CD4-positive, CD25-positive, alpha-beta regulatory T cell (primary cell): Measurements from ENCODE around the gene AATF. TPM values are rescaled to one million over a fixed set of nuclear protein-coding genes. Genes with fewer than 3 reads are reported as not detected.

Experiments used
- ATAC-seq, 2 donors: fragments of 150-1000 bp; cut with Tn5 transposase; one replicate each; pipeline ENCODE4 v1.10.0; 2021; ENCODE audit warnings: low read depth in 2 of 2, moderate number of reproducible peaks in 2 of 2, moderate library complexity in 1 of 2
- DNase-seq, 3 donors: peaks; one replicate each; pipeline versions ENCODE4 v3.0.0 to v3.0.0-alpha.2; 2012 to 2022; ENCODE audit warnings: mixed read lengths in 1 of 3
- H3K27ac ChIP-seq: one replicate; pipeline ENCODE4 v1.7.0; 2013; ENCODE audit warnings: mild to moderate bottlenecking, low read length; ENCODE audit not compliant: insufficient read depth, poor library complexity, severe bottlenecking
- H3K27me3 ChIP-seq: one replicate; pipeline ENCODE4 v1.7.0; 2013; ENCODE audit warnings: low read length; ENCODE audit not compliant: control insufficient read depth, insufficient read depth
- H3K36me3 ChIP-seq: one replicate; pipeline ENCODE4 v1.7.0; 2013; ENCODE audit warnings: mild to moderate bottlenecking, low read length, moderate library complexity; ENCODE audit not compliant: control insufficient read depth, insufficient read depth
- H3K4me1 ChIP-seq: 2 replicates; pipeline ENCODE4 v1.7.0; 2013; ENCODE audit warnings: mild to moderate bottlenecking, low read length; ENCODE audit not compliant: insufficient read depth, control insufficient read depth, poor library complexity, severe bottlenecking
- H3K4me3 ChIP-seq: one replicate; pipeline ENCODE4 v1.7.0; 2013; ENCODE audit warnings: low read depth, mild to moderate bottlenecking, low read length, moderate library complexity
- H3K9me3 ChIP-seq, 2 experiments: 1 replicate in 1 of 2; 2 replicates in 1 of 2; pipeline ENCODE4 v1.7.0; 2013; ENCODE audit warnings: low read length in 2 of 2, mild to moderate bottlenecking in 1 of 2, moderate library complexity in 1 of 2; ENCODE audit not compliant: control insufficient read depth in 2 of 2
- H3K27ac Mint-ChIP-seq, 3 donors: one replicate each; pipeline ENCODE4 v1.8.0; 2020 to 2022; ENCODE audit warnings: mild to moderate bottlenecking in 3 of 3, mixed read lengths in 3 of 3, moderate library complexity in 2 of 3
- H3K27me3 Mint-ChIP-seq: one replicate; pipeline ENCODE4 v1.8.0; 2022; ENCODE audit warnings: mild to moderate bottlenecking, mixed read lengths
- H3K36me3 Mint-ChIP-seq: one replicate; pipeline ENCODE4 v1.8.0; 2020; ENCODE audit warnings: mixed read lengths
- H3K4me1 Mint-ChIP-seq, 4 donors: one replicate each; pipeline ENCODE4 v1.8.0; 2020 to 2022; ENCODE audit warnings: mixed read lengths in 4 of 4, mild to moderate bottlenecking in 1 of 4
- H3K4me3 Mint-ChIP-seq, 4 donors: one replicate each; pipeline ENCODE4 v1.8.0; 2020 to 2022; ENCODE audit warnings: mild to moderate bottlenecking in 4 of 4, mixed read lengths in 4 of 4, moderate library complexity in 3 of 4
- H3K9me3 Mint-ChIP-seq, 7 donors: one replicate each; pipeline ENCODE4 v1.8.0; 2020 to 2022; ENCODE audit warnings: mixed read lengths in 7 of 7, mild to moderate bottlenecking in 3 of 7, moderate library complexity in 2 of 7
- polyA plus RNA-seq, 4 donors: library from polyadenylated mRNA; unstranded; fragments of 300-500 nt; fragmentation: Illumina TruSeq; gene quantifications; one replicate each; pipeline ENCODE4 v1.2.3, GENCODE V29; 2021
- total RNA-seq: library from RNA; stranded (reverse); gene quantifications from one replicate; pipeline ENCODE4 v1.2.3, GENCODE V29; 2022

AATF gene
- total and polyA plus RNA-seq, 5 donors from 2014 or later, result 72.6 to 89.8 (median 83.3) TPM

- ATAC-seq (no peak), DNase-seq (no peak)
- Mint-ChIP-seq H3K27ac (no peak overlapping the region), H3K27me3 (no peaks in the 10 kb centered on the region), H3K4me3 (no peak overlapping the region), H3K36me3 (peaks cover 34% of the 10 kb centered on the region), H3K9me3 (no peaks in the 10 kb centered on the region), H3K4me1 (peaks cover 53 to 71% (median 62%) of the 10 kb centered on the region in 4 donors)
- no peaks in the 10 kb centered on the region for H3K9me3 ChIP-seq
- peaks cover 22% of the 10 kb centered on the region for H3K36me3 ChIP-seq
- no peak overlapping the region for H3K4me3 ChIP-seq
- H3K4me1 ChIP-seq, result peaks cover 6% of the 10 kb centered on the region
- no peaks in the 10 kb centered on the region for H3K27me3 ChIP-seq
- no peak overlapping the region for H3K27ac ChIP-seq
Measured at GRCh38 chr17:36971508-36971907, 22.8 kb downstream of the AATF start.

DNA sequence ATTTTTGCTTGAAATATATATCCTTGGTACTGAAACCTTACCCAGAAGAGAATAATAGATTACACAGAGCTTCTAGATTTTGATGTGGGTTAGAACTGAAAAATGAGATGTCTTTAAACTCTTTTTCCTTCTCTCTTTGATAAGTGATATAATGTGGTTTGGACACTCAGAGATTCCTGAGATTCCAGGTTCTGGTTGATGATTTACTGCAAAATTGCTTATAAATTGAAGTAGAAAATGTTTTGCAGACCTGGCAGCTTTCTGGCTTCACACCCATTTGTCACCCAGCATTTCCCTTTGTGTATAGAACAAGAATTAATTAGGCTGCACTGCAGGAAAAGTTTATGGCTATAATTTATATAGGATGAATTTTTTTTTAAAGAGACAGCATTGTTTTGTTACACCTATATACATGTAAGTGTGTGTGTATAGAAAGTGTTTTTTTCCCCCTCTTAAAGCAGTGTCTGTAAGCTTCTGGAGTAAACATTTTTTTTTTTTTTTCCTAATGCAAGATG, 23.5 kb downstream of the AATF start:
- H3K4me1 Mint-ChIP-seq, result peaks cover 54 to 69% (median 62%) of the 10 kb centered on the region in 4 donors
- Histone ChIP-seq H3K9me3 (no peaks in the 10 kb centered on the region), H3K4me3 (no peak overlapping the region), H3K36me3 (peaks cover 24% of the 10 kb centered on the region), H3K4me1 (peaks cover 6% of the 10 kb centered on the region), H3K27me3 (no peaks in the 10 kb centered on the region), H3K27ac (no peak overlapping the region)
- peaks cover 30% of the 10 kb centered on the region for H3K36me3 Mint-ChIP-seq
- no peak for DNase-seq
- H3K27me3 Mint-ChIP-seq, result no peaks in the 10 kb centered on the region
- H3K9me3 Mint-ChIP-seq, result no peaks in the 10 kb centered on the region
- ATAC-seq, result no peak
- H3K4me3 Mint-ChIP-seq, result no peak overlapping the region
- peak overlapping the region in 1 of 3 donors; percentile 36 for H3K27ac Mint-ChIP-seq

DNA sequence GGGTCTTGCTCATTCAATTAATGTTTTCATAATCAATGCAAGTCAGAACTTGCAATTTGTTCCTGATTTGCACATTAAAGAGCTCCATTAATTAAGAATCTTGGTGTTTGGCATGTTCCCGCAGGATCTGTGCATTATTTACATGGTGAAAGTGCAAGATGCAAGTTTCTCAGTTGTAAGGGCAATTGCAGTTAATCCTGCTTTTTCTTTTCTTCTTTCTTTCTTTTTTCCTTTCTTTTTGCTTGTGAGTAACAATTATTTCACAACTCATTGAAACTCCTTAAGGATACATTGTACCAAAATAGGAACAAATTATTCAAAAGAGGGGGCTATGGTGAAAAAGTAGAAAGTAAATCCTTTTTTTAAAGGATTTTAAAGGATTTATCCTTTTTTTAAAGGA, 24.2 kb downstream of the AATF start:
- H3K9me3 ChIP-seq, result no peaks in the 10 kb centered on the region
- peak overlapping the region in 2 of 4 donors; percentile 8 to 21 for H3K4me3 Mint-ChIP-seq
- ATAC-seq (no peak), DNase-seq (no peak)
- H3K27ac Mint-ChIP-seq, result peak overlapping the region in 1 of 3 donors; percentile 36
- H3K4me1 Mint-ChIP-seq, result peaks cover 52 to 67% (median 60%) of the 10 kb centered on the region in 4 donors
- no peaks in the 10 kb centered on the region for H3K27me3 ChIP-seq
- H3K36me3 ChIP-seq, result peaks cover 20% of the 10 kb centered on the region
- H3K4me1 ChIP-seq, result peaks cover 6% of the 10 kb centered on the region
- no peaks in the 10 kb centered on the region for H3K9me3 Mint-ChIP-seq
- H3K36me3 Mint-ChIP-seq, result peaks cover 23% of the 10 kb centered on the region
- no peak overlapping the region for H3K27ac ChIP-seq
- H3K27me3 Mint-ChIP-seq, result no peaks in the 10 kb centered on the region
- H3K4me3 ChIP-seq, result no peak overlapping the region

GRCh38 chr17:36975922-36976515, 27.3 kb downstream of the AATF start:
- Histone ChIP-seq H3K27me3 (no peaks in the 10 kb centered on the region), H3K9me3 (no peaks in the 10 kb centered on the region), H3K4me1 (peaks cover 6% of the 10 kb centered on the region), H3K36me3 (peaks cover 4% of the 10 kb centered on the region), H3K27ac (no peak overlapping the region), H3K4me3 (no peak overlapping the region)
- no peak overlapping the region for H3K27ac Mint-ChIP-seq
- no peak for DNase-seq
- no peaks in the 10 kb centered on the region for H3K9me3 Mint-ChIP-seq
- ATAC-seq, result no peak
- H3K36me3 Mint-ChIP-seq, result peaks cover 10% of the 10 kb centered on the region
- H3K4me3 Mint-ChIP-seq, result no peak overlapping the region
- no peaks in the 10 kb centered on the region for H3K27me3 Mint-ChIP-seq
- H3K4me1 Mint-ChIP-seq, result peaks cover 53 to 78% (median 69%) of the 10 kb centered on the region in 4 donors

DNA sequence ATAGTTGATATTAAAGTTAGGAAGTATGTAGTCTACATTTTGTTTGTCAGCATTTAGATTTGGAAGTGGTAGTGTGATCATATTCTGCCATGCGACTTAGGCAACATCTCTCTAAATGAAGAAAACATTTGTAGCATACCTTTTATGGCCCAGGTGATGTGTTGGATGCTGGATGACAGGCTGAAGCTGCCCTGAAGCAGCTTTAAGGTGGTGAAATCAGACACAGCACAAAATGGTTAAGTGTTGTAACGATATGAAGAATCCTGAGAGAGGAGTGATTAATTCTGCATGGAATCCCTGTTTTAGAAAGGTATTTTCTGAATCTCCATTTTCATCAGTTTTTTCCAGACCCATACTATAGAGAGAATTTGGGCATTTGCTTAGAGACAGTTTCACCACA, 28.3 kb downstream of the AATF start:
- Histone ChIP-seq H3K4me1 (peaks cover 6% of the 10 kb centered on the region), H3K36me3 (peaks cover 2% of the 10 kb centered on the region), H3K9me3 (no peaks in the 10 kb centered on the region), H3K4me3 (no peak overlapping the region), H3K27me3 (no peaks in the 10 kb centered on the region), H3K27ac (no peak overlapping the region)
- no peak overlapping the region for H3K27ac Mint-ChIP-seq
- no peak overlapping the region for H3K4me3 Mint-ChIP-seq
- ATAC-seq (no peak), DNase-seq (no peak)
- peaks cover 15% of the 10 kb centered on the region for H3K36me3 Mint-ChIP-seq
- H3K4me1 Mint-ChIP-seq, result peaks cover 46 to 75% (median 68%) of the 10 kb centered on the region in 4 donors
- H3K27me3 Mint-ChIP-seq, result no peaks in the 10 kb centered on the region
- H3K9me3 Mint-ChIP-seq, result no peaks in the 10 kb centered on the region

- no peak overlapping the region for H3K27ac ChIP-seq
- H3K4me1 Mint-ChIP-seq, result peaks cover 44 to 70% (median 64%) of the 10 kb centered on the region in 4 donors
- ATAC-seq, result no peak
- no peaks in the 10 kb centered on the region for H3K27me3 Mint-ChIP-seq
- H3K36me3 ChIP-seq, result peaks cover 2% of the 10 kb centered on the region
- H3K27me3 ChIP-seq, result no peaks in the 10 kb centered on the region
- H3K9me3 Mint-ChIP-seq, result no peaks in the 10 kb centered on the region
- peak overlapping the region in 1 of 3 donors; percentile 60 for H3K27ac Mint-ChIP-seq
- peaks cover 6% of the 10 kb centered on the region for H3K4me1 ChIP-seq
- H3K4me3 ChIP-seq, result no peak overlapping the region
- no peaks in the 10 kb centered on the region for H3K9me3 ChIP-seq
- no peak for DNase-seq
- no peak overlapping the region for H3K4me3 Mint-ChIP-seq
- peaks cover 15% of the 10 kb centered on the region for H3K36me3 Mint-ChIP-seq
Measured at GRCh38 chr17:36977568-36977967, 28.8 kb downstream of the AATF start.

DNA sequence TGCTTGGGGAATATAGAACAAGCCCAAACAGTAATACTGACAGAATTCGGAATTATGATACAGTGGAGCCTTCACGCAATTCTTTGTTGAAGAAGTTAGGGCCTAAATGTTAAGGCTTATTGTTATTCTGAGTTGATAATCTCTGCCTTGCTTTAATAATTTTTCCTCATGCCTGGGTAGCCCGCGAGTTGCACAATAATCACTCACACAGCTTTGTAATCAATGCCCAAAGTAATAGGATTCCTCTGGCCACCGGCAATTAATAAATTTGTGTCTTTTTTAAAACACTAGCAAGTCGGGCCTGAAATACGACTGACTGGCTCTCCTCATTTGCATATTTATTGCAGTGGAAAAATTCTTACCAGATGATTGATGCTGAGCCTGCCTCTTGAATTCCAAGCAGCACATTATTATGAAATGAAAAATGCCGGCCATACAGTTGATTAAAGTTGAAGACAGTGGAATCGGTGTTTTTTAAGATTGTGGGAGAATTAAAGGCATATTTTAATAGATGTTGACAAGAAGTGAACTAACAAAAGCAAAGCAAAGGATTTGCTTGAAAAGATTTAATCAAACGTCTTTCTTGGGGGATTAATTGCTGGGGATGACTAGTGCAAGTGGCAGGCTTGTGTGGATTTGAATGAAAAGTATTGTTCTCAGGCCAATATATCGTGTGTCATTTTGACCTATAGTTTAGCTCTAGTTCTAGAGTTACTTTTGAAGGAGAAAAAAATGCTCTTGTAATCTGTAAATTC, 30.2 kb downstream of the AATF start:
- H3K4me3 ChIP-seq, result no peak overlapping the region
- Mint-ChIP-seq H3K9me3 (no peaks in the 10 kb centered on the region), H3K4me3 (no peak overlapping the region), H3K36me3 (peaks cover 20% of the 10 kb centered on the region), H3K27ac (peak overlapping the region in 1 of 3 donors; percentile 84), H3K4me1 (peaks cover 38 to 61% (median 60%) of the 10 kb centered on the region in 4 donors), H3K27me3 (peaks cover 1% of the 10 kb centered on the region)
- ATAC-seq (no peak), DNase-seq (no peak)
- H3K4me1 ChIP-seq, result no peaks in the 10 kb centered on the region
- no peak overlapping the region for H3K27ac ChIP-seq
- no peaks in the 10 kb centered on the region for H3K9me3 ChIP-seq
- H3K27me3 ChIP-seq, result no peaks in the 10 kb centered on the region
- H3K36me3 ChIP-seq, result peaks cover 5% of the 10 kb centered on the region
